ENCODE measurements around the gene FIBCD1.
A peak's percentile ranks its signal among the peaks of the same experiment; 100 is the strongest.

The FIBCD1 gene

GRCh38 chr9:130872912-130873503 is 66.0 kb downstream of the FIBCD1 start:
- DNase-seq = no peak

DNA sequence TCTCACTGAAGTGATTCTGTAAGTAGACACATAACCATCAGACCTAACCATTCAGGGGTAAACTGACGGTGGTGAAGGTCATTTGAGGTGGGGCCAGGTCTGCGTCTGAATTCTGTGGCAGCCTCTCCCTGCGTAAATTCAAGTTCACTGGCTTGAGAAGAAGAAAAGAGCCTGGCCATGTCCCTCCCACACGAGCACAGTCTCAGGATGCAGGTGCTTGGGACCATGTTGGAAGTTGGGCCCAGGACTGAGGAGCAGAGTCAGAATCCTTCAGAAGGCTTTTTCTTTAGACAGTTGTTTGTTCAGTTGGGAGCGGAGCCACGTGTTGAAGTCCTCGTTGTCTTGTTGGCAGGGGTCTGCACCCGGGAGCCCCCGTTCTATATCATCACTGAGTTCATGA is 66.5 kb downstream of the FIBCD1 start:
- no peak for DNase-seq

DNA sequence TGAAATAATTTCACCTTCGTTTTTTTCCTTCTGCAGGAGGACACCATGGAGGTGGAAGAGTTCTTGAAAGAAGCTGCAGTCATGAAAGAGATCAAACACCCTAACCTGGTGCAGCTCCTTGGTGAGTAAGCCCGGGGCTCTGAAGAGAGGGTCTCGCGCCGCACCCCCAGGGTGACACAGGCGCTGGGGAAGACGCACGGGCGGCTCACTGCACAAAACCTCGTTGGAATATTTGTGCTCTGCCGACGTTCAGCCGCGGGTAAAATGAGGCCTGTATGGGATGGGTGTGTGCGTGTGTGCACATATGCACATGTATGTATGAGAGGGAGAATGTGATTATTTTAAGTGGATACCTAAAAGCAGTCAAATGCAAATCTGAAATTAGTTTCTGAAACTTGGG is 67.0 kb downstream of the FIBCD1 start:
- no peak for DNase-seq

DNA sequence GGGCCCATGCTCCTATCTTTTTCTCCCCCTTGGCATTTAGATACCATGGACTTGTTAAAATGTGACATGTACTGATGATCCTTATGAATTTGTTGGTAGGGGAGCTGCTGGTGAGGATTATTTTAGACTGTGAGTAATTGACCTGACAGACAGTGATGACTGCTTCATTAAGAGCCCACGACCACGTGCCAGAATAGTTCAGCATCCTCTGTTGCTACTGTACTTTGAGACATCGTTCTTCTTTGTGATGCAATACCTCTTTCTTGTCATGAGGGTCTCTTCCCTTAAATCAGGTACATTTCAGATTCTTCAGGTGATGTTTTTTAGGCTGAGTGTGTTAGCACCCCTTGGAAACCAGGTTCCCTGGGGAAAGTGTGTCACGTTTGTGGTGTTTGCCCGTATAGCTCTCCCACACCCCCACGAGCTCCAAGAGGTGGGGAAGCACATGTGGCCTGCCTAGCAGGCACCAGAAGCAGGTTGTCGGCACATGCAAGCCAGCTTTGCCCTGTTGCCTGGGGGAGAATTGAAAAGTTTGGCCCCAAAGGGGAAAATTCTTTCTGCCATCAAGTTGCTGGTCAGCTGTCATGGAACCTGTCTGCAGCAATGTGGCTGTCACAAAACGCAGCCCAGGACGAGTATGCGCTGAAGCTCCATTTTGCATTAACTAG is 67.5 kb downstream of the FIBCD1 start:
- no peak for DNase-seq

- DNase-seq = no peak
Observed at GRCh38 chr9:130870491-130871381, 68.3 kb downstream of the FIBCD1 start.

DNA sequence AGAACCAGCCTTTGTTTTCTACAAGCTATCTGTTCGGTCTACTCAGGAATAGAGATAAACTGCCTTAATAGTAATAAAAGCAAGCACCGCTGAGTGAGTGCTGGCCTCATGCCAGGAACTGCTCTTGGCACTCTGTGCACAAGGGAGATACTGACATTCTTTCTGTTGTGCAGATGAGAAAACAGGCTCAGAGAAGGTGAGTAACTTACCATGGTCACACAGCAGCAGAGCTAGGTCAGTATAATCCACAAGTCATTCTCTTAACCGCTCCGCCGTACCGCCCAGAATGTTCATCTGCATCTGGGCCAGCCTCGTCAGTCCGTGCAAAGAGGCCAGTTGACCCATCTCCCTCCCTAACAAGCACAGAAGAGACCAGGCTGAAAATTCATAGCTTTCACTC is 69.8 kb downstream of the FIBCD1 start:
- no peak for DNase-seq

DNA sequence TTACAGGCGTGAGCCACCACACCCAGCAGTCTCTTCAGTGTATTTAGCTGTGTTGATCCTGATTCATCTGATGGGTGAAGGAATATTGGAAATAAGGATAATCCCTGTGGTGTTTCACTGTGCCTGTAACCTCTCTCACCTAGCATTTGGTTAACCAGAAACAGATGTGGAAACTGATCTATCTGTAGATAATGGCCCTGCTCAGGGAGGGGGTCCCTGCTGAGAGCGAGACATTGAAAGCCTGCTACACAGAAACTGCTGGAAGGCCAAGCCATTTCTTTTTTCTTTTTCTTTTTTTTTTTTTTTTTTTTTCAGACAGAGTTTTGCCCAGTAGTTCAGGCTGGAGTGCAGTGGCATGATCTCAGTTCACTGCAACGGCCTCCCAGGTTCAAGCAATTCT is 70.8 kb downstream of the FIBCD1 start:
- DNase-seq = no peak

DNA sequence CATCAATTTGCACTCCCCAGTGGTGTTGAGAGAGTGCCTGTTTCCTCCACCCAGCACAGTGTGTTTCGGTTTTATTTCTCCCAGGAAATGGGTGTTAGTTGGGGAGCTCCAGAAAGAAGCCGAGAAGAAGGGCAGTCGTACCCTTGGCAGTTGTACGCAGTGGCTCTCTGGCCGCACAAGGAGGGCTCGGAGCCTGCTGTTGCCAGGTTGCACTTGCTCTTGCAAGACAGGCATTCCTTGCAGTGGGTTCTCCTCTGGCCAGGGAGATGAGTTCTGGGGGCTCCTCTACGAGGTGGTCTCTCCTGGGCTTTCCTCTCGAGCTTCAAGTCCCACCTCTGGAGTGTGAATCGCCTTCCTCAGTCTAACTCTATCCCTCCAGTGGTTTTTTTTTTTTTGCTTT is 71.5 kb downstream of the FIBCD1 start:
- no peak for DNase-seq

DNA sequence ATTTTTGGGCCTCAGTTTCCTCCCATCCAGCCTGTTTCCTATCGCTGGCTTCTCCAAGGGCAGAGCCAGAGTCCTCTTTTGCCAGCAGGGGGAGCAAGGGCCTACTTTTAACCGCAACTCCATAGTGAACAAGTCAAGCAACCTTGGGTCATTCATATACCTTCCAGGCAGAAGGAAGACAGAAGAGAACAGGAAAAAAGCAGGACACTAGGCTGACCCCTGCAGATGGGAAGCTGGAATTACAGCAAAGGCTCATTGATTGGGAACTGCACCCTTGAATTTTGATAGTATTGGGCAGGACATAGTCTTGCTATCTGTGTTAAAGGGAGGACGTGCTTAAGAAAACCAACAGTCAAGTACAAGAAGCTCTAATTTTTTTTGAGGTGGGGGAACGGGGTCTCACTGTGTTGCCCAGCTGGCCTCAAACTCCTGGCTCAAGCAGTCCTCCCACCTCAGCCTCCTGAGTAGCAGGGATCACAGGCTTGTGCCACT is 72.5 kb downstream of the FIBCD1 start:
- peak; percentile 69 for DNase-seq

DNA sequence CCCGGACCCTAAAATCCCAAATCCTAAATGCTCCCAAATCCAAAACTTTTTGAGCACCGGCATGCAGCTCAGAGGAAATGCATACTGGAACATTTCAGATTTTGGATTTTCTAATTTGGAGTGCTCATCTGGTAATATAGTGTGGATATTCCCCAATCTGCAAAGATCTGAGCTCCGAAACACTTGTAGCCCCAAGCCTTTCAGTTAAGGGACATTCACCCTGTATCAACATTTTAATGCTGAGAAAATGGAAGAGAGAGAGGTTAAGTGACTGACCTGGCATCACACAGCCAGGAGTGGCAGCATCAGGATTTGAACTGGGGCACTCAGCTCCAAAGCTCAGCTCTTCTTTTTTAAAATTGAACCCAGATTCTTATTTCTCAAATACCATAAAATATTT is 73.1 kb downstream of the FIBCD1 start:
- DNase-seq = no peak

DNA sequence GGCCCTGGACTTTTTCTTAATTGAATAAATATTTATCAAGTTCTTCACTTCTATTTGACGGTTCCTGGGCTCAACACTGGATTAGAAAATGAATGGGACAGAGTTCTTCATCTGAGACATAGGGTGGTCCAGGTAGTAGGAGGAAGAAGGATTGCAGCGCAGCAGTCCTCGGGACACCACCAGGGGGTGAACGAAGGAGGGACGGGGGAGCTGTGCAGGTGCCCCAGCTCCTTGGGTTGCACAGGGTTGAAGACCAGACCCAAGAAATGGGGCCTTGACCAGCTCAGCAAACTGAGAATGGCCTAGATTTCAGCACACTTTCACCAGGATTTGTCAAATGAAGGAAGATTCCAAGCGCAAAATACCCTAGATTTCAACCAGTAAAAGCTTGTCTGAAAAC is 74.5 kb downstream of the FIBCD1 start:
- DNase-seq = no peak

DNA sequence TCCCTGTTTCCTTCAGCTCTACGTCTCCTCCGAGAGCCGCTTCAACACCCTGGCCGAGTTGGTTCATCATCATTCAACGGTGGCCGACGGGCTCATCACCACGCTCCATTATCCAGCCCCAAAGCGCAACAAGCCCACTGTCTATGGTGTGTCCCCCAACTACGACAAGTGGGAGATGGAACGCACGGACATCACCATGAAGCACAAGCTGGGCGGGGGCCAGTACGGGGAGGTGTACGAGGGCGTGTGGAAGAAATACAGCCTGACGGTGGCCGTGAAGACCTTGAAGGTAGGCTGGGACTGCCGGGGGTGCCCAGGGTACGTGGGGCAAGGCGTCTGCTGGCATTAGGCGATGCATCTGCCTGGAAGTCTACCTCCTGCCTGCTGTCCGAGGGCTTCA is 76.3 kb downstream of the FIBCD1 start:
- DNase-seq = no peak

DNA sequence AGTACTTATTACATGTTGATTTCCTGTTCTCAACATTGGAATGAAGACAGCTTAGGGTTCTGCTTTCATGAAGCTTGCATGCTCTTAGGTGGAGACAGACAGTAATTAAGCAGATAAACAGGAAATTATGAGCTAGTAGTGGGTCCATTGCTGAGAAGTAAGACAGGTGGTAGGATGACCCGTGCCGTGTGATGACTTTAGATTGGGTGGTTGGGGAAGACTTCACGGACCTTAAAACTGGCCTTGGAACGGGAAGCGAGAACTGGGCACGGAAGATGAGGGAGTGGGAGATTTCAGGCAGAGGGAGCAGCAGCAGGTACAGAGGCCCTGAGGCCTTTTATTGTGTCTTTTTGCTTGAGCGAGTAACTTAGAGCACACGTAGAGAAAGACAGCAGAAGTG is 76.8 kb downstream of the FIBCD1 start:
- no peak for DNase-seq

- DNase-seq = no peak
Observed at GRCh38 chr9:130861372-130862180, 77.5 kb downstream of the FIBCD1 start.

DNA sequence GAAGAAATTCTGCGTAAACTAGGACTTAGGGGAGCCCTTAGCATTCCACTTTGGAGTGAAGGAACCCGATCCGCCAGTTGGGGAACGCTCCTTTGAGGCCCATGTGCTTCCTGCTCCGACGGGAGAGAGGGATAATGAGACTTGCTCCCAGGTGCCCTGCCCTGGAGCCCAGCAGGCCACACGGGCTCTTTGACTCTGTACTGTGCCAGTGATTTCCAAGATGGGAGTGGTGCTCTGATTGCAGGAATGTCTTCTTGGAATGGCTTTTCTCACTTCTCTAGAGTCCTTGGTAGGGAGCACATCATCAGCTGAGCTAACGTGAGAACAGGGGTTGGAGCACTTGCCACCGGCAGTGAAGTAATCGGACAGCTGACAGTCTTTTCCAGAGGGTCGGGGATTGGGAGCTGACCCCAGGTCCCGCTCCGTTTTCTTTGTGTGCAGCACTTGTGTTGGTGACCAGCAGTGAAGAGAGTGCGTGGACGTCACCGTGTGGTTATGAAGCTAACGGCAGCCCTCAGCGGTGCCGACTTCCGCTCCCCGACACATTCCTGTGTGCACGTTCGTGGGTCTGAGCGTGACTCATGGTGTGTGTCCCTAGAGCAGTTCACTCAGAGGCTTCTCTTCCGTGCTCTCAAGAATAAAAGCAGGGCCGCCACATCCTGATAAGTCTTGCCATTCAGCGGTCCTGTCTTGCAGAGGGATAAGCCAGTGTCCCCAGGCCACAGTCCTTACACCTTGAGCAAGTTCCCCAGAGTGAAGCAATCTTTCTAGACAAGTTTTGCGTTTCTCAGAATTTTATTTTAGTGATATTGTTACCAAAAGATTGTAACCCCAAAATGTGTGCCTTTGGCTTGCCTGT is 78.4 kb downstream of the FIBCD1 start:
- no peak for DNase-seq

DNA sequence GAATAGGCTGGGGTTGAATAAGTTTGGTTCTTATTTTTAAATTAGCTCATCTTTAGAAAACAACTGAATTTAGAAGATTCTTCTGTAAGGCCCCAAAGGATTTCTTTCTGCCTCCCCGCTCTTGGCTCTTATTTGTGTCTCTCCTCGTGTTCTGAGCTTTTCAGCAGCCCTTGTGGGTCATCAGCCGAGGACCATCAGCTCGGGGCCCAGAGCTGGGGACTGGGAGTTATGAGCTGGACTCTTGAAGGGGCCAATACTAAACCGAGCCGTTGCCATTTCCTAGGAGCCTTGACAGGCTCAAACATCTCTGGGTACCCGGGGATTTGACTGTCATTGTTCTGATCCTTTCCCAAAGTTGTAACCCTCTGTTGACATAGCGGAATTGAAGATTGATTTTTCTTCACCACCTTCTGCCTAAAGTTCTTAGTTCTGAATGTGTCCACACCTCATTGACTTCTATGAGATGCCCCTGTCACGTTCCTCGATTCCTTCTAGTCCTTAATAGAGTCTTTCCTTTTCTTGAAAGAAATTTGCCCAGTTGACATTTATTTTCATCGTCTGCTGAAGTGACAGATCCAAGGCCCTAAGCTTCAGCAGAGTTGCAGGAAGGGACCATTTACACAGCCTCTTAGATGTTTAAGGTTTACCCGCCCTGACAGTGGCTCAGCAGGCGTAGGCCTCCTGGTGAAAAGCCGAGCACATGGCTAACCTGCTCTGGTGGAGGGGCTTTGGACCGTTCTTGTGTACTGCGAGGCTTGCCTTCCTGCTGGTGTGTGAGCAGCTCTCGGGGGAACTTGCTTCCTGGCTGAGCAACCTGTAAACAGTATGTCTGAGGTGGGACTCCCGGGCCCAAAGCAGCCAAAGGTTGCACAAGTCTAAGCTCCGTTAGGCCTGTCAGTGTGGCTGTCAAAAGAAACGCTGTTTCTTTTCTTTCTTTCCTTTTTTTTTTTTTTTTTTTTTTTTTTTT is 80.0 kb downstream of the FIBCD1 start:
- DNase-seq = no peak

DNA sequence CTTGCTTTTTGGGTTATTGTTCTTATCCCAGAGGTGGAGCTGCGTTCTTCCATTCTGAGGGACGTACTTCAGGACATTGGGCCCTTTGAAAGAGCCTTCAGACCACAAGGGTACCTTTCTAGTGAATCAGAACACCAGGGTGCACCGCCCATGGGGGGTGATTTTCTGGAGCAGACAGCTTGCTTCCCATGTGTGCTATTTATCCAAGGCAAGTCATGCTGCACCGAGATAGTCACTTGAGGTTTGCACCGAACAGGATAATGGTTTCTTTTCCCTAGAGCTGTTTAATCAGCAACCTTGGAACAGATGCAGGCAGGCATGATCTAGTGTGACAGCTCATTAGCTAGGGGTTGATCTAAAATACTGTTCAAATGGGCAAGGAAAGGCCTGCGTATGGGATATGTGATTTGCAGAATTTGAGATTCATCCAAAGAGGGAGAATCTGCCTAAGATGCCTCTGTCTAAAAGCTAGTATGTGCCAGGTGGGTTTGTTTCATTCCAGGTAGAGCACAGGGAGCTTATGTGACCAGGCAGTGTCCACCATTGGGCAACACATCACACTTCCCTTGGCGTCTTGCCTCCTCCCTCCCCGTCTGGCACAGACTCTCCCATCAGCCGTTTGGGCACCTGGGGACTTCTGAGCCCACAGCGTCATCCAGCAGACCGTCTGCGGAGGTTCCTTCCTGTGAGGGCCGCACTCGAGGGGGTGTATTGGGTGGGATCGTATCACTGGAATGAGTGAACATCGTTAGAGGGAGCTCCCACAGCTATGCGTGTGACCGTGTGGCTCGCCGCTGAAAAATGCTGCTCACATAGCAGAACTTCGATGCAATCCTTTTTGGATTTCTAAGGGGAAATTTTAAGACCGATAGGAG is 80.9 kb downstream of the FIBCD1 start:
- no peak for DNase-seq

- no peak for DNase-seq
Observed at GRCh38 chr9:130856474-130856873, 82.6 kb downstream of the FIBCD1 start.

GRCh38 chr9:130854835-130855234 is 84.2 kb downstream of the FIBCD1 start:
- no peak for DNase-seq

- no peak for DNase-seq
Observed at GRCh38 chr9:130854092-130854491, 85.0 kb downstream of the FIBCD1 start.

All from activated CD4-positive, alpha-beta T cell treated with anti-CD3 and anti-CD28 coated beads for 48 hours (primary cell).